DOHH2 (cell line): ENCODE data around the gene TEX264.

Source experiments
- H3F3A ChIP-seq: fragments of 200-600 bp; sonication (generic), shearing (Covaris generic); 2 replicates; pipeline ENCODE4 v1.6.0; 2016; ENCODE audit warnings: antibody characterized with exemption, mild to moderate bottlenecking; ENCODE audit not compliant: control insufficient read depth, insufficient read depth
- H3K27ac ChIP-seq: fragments of 200-600 bp; sonication (generic); 2 replicates; pipeline ENCODE4 v1.5.1; 2014; ENCODE audit warnings: low read depth, mild to moderate bottlenecking, low read length, moderate library complexity
- H3K27me3 ChIP-seq: fragments of 200-600 bp; sonication (generic); 2 replicates; pipeline ENCODE4 v1.6.1; 2014; ENCODE audit warnings: mild to moderate bottlenecking, low read length, mixed read lengths; ENCODE audit not compliant: control insufficient read depth
- H3K36me3 ChIP-seq: fragments of 200-600 bp; sonication (generic); 2 replicates; pipeline ENCODE4 v1.6.1; 2014; ENCODE audit warnings: mild to moderate bottlenecking, low read length, moderate library complexity, mixed read lengths; ENCODE audit not compliant: control insufficient read depth
- H3K4me1 ChIP-seq: fragments of 200-600 bp; sonication (generic); 2 replicates; pipeline ENCODE4 v1.6.1; 2014; ENCODE audit warnings: mild to moderate bottlenecking, low read length, mixed read lengths; ENCODE audit not compliant: control insufficient read depth
- H3K4me2 ChIP-seq: fragments of 200-600 bp; sonication (generic); 2 replicates; pipeline ENCODE4 v1.6.0; 2014; ENCODE audit warnings: mild to moderate bottlenecking, low read length, moderate library complexity
- H3K4me3 ChIP-seq: fragments of 200-600 bp; sonication (generic); 2 replicates; pipeline ENCODE4 v1.5.1; 2014; ENCODE audit warnings: mild to moderate bottlenecking, low read length, mixed read lengths
- H3K79me2 ChIP-seq: fragments of 200-600 bp; sonication (generic); 2 replicates; pipeline ENCODE4 v1.6.1; 2014; ENCODE audit warnings: mild to moderate bottlenecking, low read length, mixed read lengths; ENCODE audit not compliant: control insufficient read depth
- H3K9me2 ChIP-seq: fragments of 200-600 bp; sonication (generic); replicated peaks from 2 replicates; pipeline ENCODE4 v1.6.1; 2014; ENCODE audit warnings: mild to moderate bottlenecking, low read length, mixed read lengths; ENCODE audit not compliant: control insufficient read depth
- H3K9me3 ChIP-seq: fragments of 200-600 bp; sonication (generic); 2 replicates; pipeline ENCODE4 v1.6.1; 2014; ENCODE audit warnings: antibody characterized with exemption, low read length, mixed read lengths; ENCODE audit not compliant: control insufficient read depth, insufficient read depth
- H4K20me1 ChIP-seq: fragments of 200-600 bp; sonication (generic); 2 replicates; pipeline ENCODE4 v1.6.0; 2014; ENCODE audit warnings: low read depth, mild to moderate bottlenecking, antibody characterized with exemption, low read length, moderate library complexity; ENCODE audit not compliant: control insufficient read depth, insufficient read depth
- CTCF ChIP-seq: fragments of 200-600 bp; sonication (generic); IDR thresholded peaks from one replicate; pipeline ENCODE4 v1.5.1; 2014; ENCODE audit warnings: antibody characterized with exemption, mild to moderate bottlenecking, low read depth, low read length; ENCODE audit not compliant: poor library complexity, severe bottlenecking
- EZH2phosphoT487 ChIP-seq: fragments of 200-600 bp; sonication (generic); IDR thresholded peaks from 2 replicates; pipeline ENCODE4 v1.6.1; 2017; ENCODE audit warnings: borderline replicate concordance, mild to moderate bottlenecking, antibody characterized with exemption, low read length, moderate library complexity, mixed read lengths

The TEX264 gene

GRCh38 chr3:51729042-51729633, 58.1 kb downstream of the TEX264 start:
- Histone ChIP-seq H3K27ac (no peak overlapping the region), H3K27me3 (peaks cover 7% of the 10 kb centered on the region; the same call in 1 of the 2 replicates), H3K79me2 (no peaks in the 10 kb centered on the region), H3K4me3 (no peak overlapping the region), H3K9me2 (no peaks in the 10 kb centered on the region), H3K36me3 (no peaks in the 10 kb centered on the region), H4K20me1 (no peaks in the 10 kb centered on the region), H3K4me2 (no peak overlapping the region), H3K9me3 (no peaks in the 10 kb centered on the region), H3F3A (no peaks in the 10 kb centered on the region), H3K4me1 (peaks cover 9% of the 10 kb centered on the region)
- TF ChIP-seq EZH2phosphoT487 (no peak), CTCF (no peak)

GRCh38 chr3:51733859-51734571, 63.0 kb downstream of the TEX264 start:
- Histone ChIP-seq H3K4me2 (no peak overlapping the region), H3K27me3 (peaks cover 14% of the 10 kb centered on the region), H3K27ac (no peak overlapping the region), H3K36me3 (no peaks in the 10 kb centered on the region), H3K4me3 (no peak overlapping the region), H3K4me1 (no peaks in the 10 kb centered on the region), H3F3A (no peaks in the 10 kb centered on the region), H4K20me1 (no peaks in the 10 kb centered on the region), H3K9me2 (no peaks in the 10 kb centered on the region), H3K9me3 (no peaks in the 10 kb centered on the region), H3K79me2 (no peaks in the 10 kb centered on the region)
- no peak for TF ChIP-seq EZH2phosphoT487
- no peak for TF ChIP-seq CTCF

- no peaks in the 10 kb centered on the region for H3F3A ChIP-seq
- H3K27me3 ChIP-seq, result peaks cover 14% of the 10 kb centered on the region
- H4K20me1 ChIP-seq, result no peaks in the 10 kb centered on the region
- no peak overlapping the region for H3K4me3 ChIP-seq
- H3K36me3 ChIP-seq, result no peaks in the 10 kb centered on the region
- no peaks in the 10 kb centered on the region for H3K4me1 ChIP-seq
- H3K79me2 ChIP-seq, result no peaks in the 10 kb centered on the region
- no peak overlapping the region for H3K4me2 ChIP-seq
- no peaks in the 10 kb centered on the region for H3K9me2 ChIP-seq
- TF ChIP-seq EZH2phosphoT487, result no peak
- no peak for TF ChIP-seq CTCF
- H3K27ac ChIP-seq, result no peak overlapping the region
- no peaks in the 10 kb centered on the region for H3K9me3 ChIP-seq
Observed at GRCh38 chr3:51734572-51734907, 63.5 kb downstream of the TEX264 start.
